Panc1 (cell line): ENCODE data around the gene SLX9. TPM values are rescaled to one million over a fixed set of nuclear protein-coding genes. Genes with fewer than 3 reads are reported as not detected.

Source experiments
- ATAC-seq: fragments of 200-7000 bp; cut with Tn5 transposase; 2 replicates; pipeline ENCODE4 v1.9.1; 2020; ENCODE audit warnings: mild to moderate bottlenecking, moderate library complexity
- BruUV-seq: library from RNA; stranded (reverse); fragments of 400-500 nt; replicated peaks from 2 replicates; lab custom pipeline; 2021; lab: Mats Ljungman, UMichigan
- CTCF ChIA-PET: fragments of 300-600 bp; sonication (Branson Sonifier 250); formaldehyde crosslinking; loops from one replicate; lab custom pipeline; 2022; ENCODE audit warnings: antibody characterized with exemption; lab: Charles Lee
- POLR2A ChIA-PET: fragments of 300-600 bp; sonication (Branson Sonifier 250); formaldehyde crosslinking; loops from one replicate; lab custom pipeline; 2022; ENCODE audit warnings: antibody characterized with exemption; lab: Charles Lee
- DNase-seq: peaks from one replicate; pipeline ENCODE4 v3.0.0-alpha.2; 2010; ENCODE audit warnings: low read depth, low spot score
- H3K27ac ChIP-seq: 2 replicates; pipeline ENCODE4 v1.5.1; 2011; ENCODE audit warnings: mild to moderate bottlenecking, low read length, inconsistent platforms
- H3K27me3 ChIP-seq: fragments of 200-500 bp; sonication (Bioruptor generic); 2 replicates; pipeline ENCODE4 v1.6.0; 2014; ENCODE audit warnings: low read length, inconsistent platforms; ENCODE audit not compliant: control insufficient read depth, insufficient read depth
- H3K36me3 ChIP-seq: fragments of 200-500 bp; sonication (Bioruptor generic); 2 replicates; pipeline ENCODE4 v1.5.1; 2014; ENCODE audit warnings: inconsistent platforms, mild to moderate bottlenecking, low read length, moderate library complexity; ENCODE audit not compliant: control insufficient read depth, insufficient read depth
- H3K4me1 ChIP-seq: 2 replicates; pipeline ENCODE4 v1.5.1; 2011; ENCODE audit warnings: inconsistent platforms, mild to moderate bottlenecking, low read length, moderate library complexity; ENCODE audit not compliant: control insufficient read depth, insufficient read depth
- H3K4me3 ChIP-seq, 2 experiments: 2 replicates each; pipeline ENCODE4 v1.5.1; 2011 to 2012; ENCODE audit warnings: low read depth in 2 of 2, low read length in 2 of 2, mild to moderate bottlenecking in 2 of 2, inconsistent platforms in 1 of 2, moderate library complexity in 1 of 2
- H3K9me3 ChIP-seq: fragments of 200-500 bp; sonication (Bioruptor generic); 2 replicates; pipeline ENCODE4 v1.5.1; 2014; ENCODE audit warnings: low read depth, mild to moderate bottlenecking, inconsistent platforms, low read length, moderate library complexity; ENCODE audit not compliant: control insufficient read depth, insufficient read depth
- CTCF ChIP-seq: fragments of 450-650 bp; IDR thresholded peaks from 2 replicates; pipeline ENCODE4 v1.5.1; 2017; ENCODE audit warnings: mild to moderate bottlenecking
- POLR2AphosphoS5 ChIP-seq: IDR thresholded peaks from 2 replicates; pipeline ENCODE4 v1.6.1; 2012; ENCODE audit warnings: mild to moderate bottlenecking, low read depth, low read length, moderate library complexity
- REST ChIP-seq, 2 experiments: IDR thresholded peaks; 2 replicates each; pipeline ENCODE4 v1.6.1; 2011 to 2012; ENCODE audit warnings: low read depth in 2 of 2, control low read depth in 1 of 2, low read length in 1 of 2, mild to moderate bottlenecking in 1 of 2, moderate library complexity in 1 of 2; ENCODE audit not compliant: insufficient read depth in 1 of 2
- SIN3A ChIP-seq: IDR thresholded peaks from 2 replicates; pipeline ENCODE4 v1.6.1; 2012; ENCODE audit warnings: low read depth, mild to moderate bottlenecking, low read length, moderate library complexity, borderline replicate concordance; ENCODE audit not compliant: insufficient read depth
- TCF7L2 ChIP-seq: IDR thresholded peaks from 2 replicates; pipeline ENCODE4 v1.6.1; 2011; ENCODE audit warnings: mild to moderate bottlenecking, low read depth, low read length, inconsistent platforms
- in situ Hi-C: cut with HindIII; loops from 2 replicates; pipeline ENCODE4 v1.10.0; 2016; ENCODE audit warnings: low sequenced_read_pairs, low pct_unique_long_range_greater_than_20kb
- intact Hi-C: fragments of 100-400 bp; cut with micrococcal nuclease; formaldehyde crosslinking; loops from one replicate; pipeline ENCODE4 v1.10.0; 2022; ENCODE audit not compliant: unreplicated experiment
- total RNA-seq: library from RNA; stranded (reverse); gene quantifications from one replicate; pipeline ENCODE4 v1.2.1, GENCODE V29; 2021; ENCODE audit not compliant: unreplicated experiment

Gene SLX9
- total RNA-seq, 1 experiment from 2014 or later = 50.9 TPM

GRCh38 chr21:45004481-45005247 lies 64.8 kb downstream of the SLX9 start:
- BruUV-seq = no TSS peak
- no peak for TF ChIP-seq POLR2AphosphoS5
- Histone ChIP-seq H3K27ac (no peak overlapping the region), H3K4me1 (no peaks in the 10 kb centered on the region; the same call in 1 of the 2 replicates), H3K36me3 (no peaks in the 10 kb centered on the region), H3K9me3 (no peaks in the 10 kb centered on the region), H3K4me3 (no peak overlapping the region), H3K27me3 (no peaks in the 10 kb centered on the region)
- intact Hi-C loops (no loop called here), in situ Hi-C loops (no loop called here)
- ChIA-PET POLR2A (no interaction called here), CTCF (no interaction called here)
- ATAC-seq (no peak), DNase-seq (no peak)

- Histone ChIP-seq H3K36me3 (no peaks in the 10 kb centered on the region), H3K27me3 (no peaks in the 10 kb centered on the region), H3K27ac (no peak overlapping the region), H3K9me3 (no peaks in the 10 kb centered on the region), H3K4me3 (no peak overlapping the region), H3K4me1 (no peaks in the 10 kb centered on the region)
- ATAC-seq (no peak), DNase-seq (no peak)
- in situ Hi-C loops (no loop called here), intact Hi-C loops (no loop called here)
- TF ChIP-seq POLR2AphosphoS5 = no peak
- no peak for TF ChIP-seq CTCF
- no peak for TF ChIP-seq REST (IDR thresholded peaks at IDR 0.05; ENCODE audit: insufficient read depth in 1 of 2, low read depth in 2 of 2, low read length in 1 of 2)
- no peak for TF ChIP-seq TCF7L2
- TF ChIP-seq SIN3A = no peak
- ChIA-PET CTCF (no interaction called here), POLR2A (no interaction called here)
- no TSS peak for BruUV-seq
These were observed 66.8 kb downstream of the SLX9 start for GRCh38 chr21:45006536-45007095.

- no peak for DNase-seq
- Histone ChIP-seq H3K4me1 (peaks cover 7% of the 10 kb centered on the region), H3K27me3 (no peaks in the 10 kb centered on the region), H3K4me3 (no peak overlapping the region), H3K27ac (no peak overlapping the region), H3K36me3 (no peaks in the 10 kb centered on the region), H3K9me3 (no peaks in the 10 kb centered on the region)
- no peak for ATAC-seq
- ChIA-PET POLR2A (no interaction called here), CTCF (no interaction called here)
- in situ Hi-C loops (no loop called here), intact Hi-C loops (no loop called here)
- TF ChIP-seq SIN3A = no peak
- TF ChIP-seq CTCF = no peak
- no peak for TF ChIP-seq REST (IDR thresholded peaks at IDR 0.05; ENCODE audit: insufficient read depth in 1 of 2, low read depth in 2 of 2, low read length in 1 of 2)
- TF ChIP-seq POLR2AphosphoS5 = no peak
- TF ChIP-seq TCF7L2 = no peak
- no TSS peak for BruUV-seq
These were observed 69.8 kb downstream of the SLX9 start for GRCh38 chr21:45009616-45010015.
